GM08714 (cell line): Measurements from ENCODE around the gene SFT2D3.

Experiments used
- H3K4me3 ChIP-seq: fragments of 200-500 bp; sonication (Bioruptor generic); 2 replicates; pipeline ENCODE4 v1.5.1; 2014; ENCODE audit warnings: mild to moderate bottlenecking, low read length, inconsistent platforms
- ZNF274 ChIP-seq: IDR thresholded peaks from 2 replicates; pipeline ENCODE4 v1.6.1; 2012; ENCODE audit warnings: mild to moderate bottlenecking, low read depth, low read length

The SFT2D3 gene

GRCh38 chr2:127704641-127705390 is 3.5 kb downstream of the SFT2D3 start:
- no peak overlapping the region for H3K4me3 ChIP-seq
- no peak for TF ChIP-seq ZNF274

- TF ChIP-seq ZNF274, result no peak
- H3K4me3 ChIP-seq, result no peak overlapping the region
Observed at GRCh38 chr2:127705391-127706065, 4.2 kb downstream of the SFT2D3 start.

DNA sequence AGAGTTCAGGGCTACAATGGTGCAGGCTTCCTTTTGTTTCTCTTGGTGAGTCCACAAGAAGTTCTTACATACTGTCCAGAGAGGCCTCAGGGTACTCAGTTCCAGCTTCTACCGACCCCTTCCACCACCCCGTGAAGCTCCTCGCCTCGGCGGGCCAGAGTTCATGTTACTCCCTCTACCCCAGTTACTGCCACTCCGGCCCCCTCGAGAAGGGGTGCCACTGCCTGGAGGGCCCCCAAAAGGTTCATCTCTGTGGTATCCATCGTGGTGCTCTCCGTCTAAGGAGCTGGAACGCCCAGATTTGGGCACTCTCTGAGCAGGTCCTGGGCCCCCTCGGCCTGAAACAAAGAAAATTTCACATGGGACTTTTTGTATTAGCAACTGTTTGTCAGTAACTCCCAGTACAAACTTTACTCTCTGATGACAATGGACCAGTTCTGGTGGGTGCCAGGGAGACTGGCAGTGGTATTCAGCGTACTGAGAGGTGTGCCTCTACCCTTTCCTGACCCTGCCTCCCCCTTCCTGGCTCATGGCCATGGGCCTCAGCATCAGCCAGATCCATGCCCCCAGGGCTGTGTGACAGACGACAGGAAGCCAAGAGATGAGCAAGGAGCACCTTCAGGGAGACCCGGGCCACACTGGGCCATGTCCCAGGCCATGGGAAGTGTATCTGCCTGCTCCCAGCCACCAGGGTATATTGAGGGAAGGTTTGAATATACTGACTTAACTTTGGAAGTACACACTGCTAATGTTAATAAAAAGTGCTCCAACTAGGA is 5.1 kb downstream of the SFT2D3 start:
- H3K4me3 ChIP-seq, result no peak overlapping the region
- no peak for TF ChIP-seq ZNF274

DNA sequence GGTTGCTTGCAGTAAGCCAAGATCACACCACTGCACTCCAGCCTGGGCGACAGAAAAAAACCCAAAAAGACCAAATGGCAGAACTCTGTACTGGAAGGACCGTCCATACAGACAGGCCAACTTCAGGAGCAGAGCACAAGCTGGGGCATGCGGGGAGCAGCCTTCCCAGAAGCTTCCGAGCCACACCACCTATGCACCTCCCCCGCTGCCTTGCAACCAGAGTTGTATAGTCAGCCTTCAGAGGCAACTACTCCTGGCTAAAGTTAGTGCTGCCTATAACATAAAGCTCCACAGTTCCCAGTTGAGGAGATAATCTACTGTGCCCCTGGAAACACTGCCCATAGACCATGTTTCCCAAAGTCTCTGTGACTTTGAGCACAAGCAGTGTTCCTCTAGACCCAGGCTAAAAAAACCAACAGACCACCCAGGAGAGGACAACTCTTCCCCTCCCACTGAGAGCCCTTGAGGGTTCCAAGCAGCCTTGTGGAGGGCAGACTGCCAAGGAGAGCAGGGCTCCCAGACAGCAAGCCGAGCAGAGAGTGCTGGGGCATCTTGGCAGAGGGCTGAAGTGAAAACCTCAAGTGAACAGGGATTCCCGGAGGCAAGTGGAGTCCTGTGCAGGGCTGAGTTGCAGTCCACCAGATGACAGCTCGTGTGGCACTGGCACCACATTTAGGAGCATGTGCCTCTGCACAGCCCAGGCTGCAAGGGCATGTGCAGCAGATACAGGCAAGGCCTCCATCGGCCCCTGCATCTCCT is 6.8 kb downstream of the SFT2D3 start:
- no peak for TF ChIP-seq ZNF274
- no peak overlapping the region for H3K4me3 ChIP-seq

DNA sequence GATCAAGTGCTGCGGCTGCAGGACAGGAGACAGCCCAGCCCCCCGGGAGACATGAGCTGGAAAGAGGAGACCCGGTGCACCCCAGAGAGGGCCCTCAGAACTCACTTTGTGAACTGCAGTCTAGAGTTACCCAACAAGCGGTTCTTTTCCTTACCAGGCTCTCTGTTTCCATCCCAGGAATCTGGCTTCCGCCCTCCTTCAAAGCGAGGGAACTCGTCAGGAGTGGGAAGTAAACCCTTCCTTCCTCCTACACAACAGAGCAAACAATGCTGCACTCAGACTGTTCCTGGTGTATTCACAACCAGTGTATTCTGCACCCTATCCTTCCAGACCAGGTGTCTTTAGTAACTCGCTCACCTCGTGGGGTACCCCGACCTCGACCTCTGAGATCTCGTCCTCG is 8.0 kb downstream of the SFT2D3 start:
- H3K4me3 ChIP-seq, result no peak overlapping the region
- TF ChIP-seq ZNF274, result no peak

DNA sequence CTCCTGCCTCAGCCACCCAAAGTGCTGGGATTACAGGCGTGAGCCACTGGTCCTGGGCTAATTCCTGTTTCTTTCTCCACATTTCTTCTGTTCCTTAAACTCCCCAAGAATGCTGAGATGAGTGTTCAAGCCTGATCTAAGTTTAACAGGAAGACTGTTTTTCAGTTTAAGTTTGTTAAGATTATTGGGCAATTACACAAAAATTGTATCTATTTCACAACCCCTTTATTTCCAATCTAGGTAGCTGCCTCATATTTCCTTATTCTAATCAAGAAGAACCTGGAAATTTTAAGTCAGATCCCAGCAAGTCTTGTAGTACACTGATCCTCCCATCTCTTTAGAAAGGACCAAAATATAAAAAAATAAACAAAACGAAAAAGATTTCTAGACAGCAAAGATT is 11.7 kb downstream of the SFT2D3 start:
- H3K4me3 ChIP-seq, result no peak overlapping the region
- no peak for TF ChIP-seq ZNF274

DNA sequence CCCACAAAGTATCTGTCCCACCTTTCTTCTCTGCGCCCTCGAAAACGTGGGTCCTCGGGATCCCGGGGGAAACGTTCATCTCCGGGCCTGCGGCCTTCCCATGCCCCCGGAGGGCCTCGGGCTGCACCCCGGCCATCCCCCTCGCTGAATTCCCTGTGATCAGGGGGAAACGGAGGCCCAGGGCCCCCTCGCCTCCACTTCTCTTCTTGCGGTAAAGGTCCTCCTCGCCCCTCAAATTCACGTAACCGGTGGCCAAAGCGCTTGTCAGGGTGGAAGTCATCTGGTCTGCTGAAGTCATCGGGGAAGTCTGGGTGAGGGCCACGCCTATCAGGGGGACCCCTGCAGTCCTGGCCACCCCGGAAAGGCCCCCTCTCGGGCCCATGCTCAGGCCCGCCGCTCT is 12.3 kb downstream of the SFT2D3 start:
- no peak for TF ChIP-seq ZNF274

GRCh38 chr2:127715778-127716449 is 14.6 kb downstream of the SFT2D3 start:
- H3K4me3 ChIP-seq, result no peak overlapping the region
- no peak for TF ChIP-seq ZNF274

More for the DNA sequence above, 12.3 kb downstream of the SFT2D3 start:
- H3K4me3 ChIP-seq, result no peak overlapping the region

GRCh38 chr2:127718271-127718670 is 17.0 kb downstream of the SFT2D3 start:
- H3K4me3 ChIP-seq, result no peak overlapping the region
- no peak for TF ChIP-seq ZNF274

- no peak overlapping the region for H3K4me3 ChIP-seq
- no peak for TF ChIP-seq ZNF274
Observed at GRCh38 chr2:127719301-127720218, 18.3 kb downstream of the SFT2D3 start.

- H3K4me3 ChIP-seq, result no peak overlapping the region
- no peak for TF ChIP-seq ZNF274
Observed at GRCh38 chr2:127721311-127721977, 20.1 kb downstream of the SFT2D3 start.

GRCh38 chr2:127721978-127722355 is 20.7 kb downstream of the SFT2D3 start:
- TF ChIP-seq ZNF274, result no peak
- H3K4me3 ChIP-seq, result no peak overlapping the region
